ENCODE measurements around the gene BORCS6.

DNA sequence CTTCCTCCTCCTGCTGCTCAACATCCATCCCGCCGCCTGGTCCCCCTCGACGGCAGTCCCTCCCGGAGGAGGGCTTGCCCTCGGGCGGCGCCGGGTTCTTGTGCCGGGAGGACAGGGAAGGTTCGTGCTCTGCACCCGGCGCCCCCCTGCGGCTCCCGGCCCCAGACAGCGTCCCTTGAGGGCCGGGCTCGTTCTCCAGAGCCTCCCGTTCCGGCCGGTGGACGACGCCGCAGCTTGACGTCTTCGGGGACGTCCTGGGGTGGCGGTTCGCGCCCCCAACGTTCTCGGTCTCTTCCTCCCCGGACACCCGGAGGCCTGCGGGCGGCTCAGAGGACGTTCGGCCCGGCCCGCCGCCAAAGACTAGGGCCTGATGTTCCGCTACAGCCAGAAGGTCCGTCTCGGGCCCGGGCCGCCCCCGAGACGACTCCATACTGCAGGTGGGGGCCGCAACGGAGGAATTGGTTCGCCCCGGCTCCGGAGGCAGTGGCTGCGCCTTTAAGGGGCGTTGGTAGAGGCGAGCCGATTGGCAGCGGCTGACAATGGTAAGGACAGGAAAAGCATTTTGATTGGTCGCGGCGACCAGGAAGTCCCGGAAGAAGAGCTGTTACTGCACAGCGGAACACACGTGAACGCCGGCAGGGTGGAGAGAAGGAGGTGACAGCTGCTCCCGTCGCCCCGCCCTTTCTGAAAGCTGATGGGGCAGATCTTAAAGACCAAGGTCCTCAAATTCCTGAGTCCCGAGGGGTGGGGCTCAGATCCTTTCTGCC lies at the start of gene BORCS6:
- TF ChIP-seq CTCF (IDR thresholded peaks at IDR 0.05) = peak in 1 of 6 experiments; percentile 0
- TF ChIP-seq POLR2A (IDR thresholded peaks at IDR 0.05) = peak; percentile 88 to 92

Measured in Peyer's patch (tissue), 4 donors.